C4-2B (cell line): Measurements from ENCODE around the gene ERI3.

Source experiments
- H3K27ac ChIP-seq: fragments of 450-650 bp; 2 replicates; pipeline ENCODE4 v1.5.1; 2017
- CTCF ChIP-seq: fragments of 450-650 bp; conservative IDR thresholded peaks from 2 replicates; pipeline ENCODE4 v1.5.1; 2017; ENCODE audit warnings: mild to moderate bottlenecking
- ZFX ChIP-seq: fragments of 450-650 bp; IDR thresholded peaks from 2 replicates; pipeline ENCODE4 v1.6.1; 2017

The ERI3 gene

GRCh38 chr1:44237721-44238457, 117.2 kb downstream of the ERI3 start:
- no peak overlapping the region for H3K27ac ChIP-seq
- TF ChIP-seq ZFX (no peak), CTCF (no peak)

- TF ChIP-seq ZFX (no peak), CTCF (no peak)
- H3K27ac ChIP-seq = no peak overlapping the region
Observed at GRCh38 chr1:44236490-44237272, 118.4 kb downstream of the ERI3 start.

GRCh38 chr1:44235808-44236207, 119.2 kb downstream of the ERI3 start:
- TF ChIP-seq ZFX = no peak
- TF ChIP-seq CTCF = no peak
- H3K27ac ChIP-seq = no peak overlapping the region

GRCh38 chr1:44233593-44233992, 121.5 kb downstream of the ERI3 start:
- H3K27ac ChIP-seq = no peak overlapping the region
- TF ChIP-seq ZFX (no peak), CTCF (no peak)

GRCh38 chr1:44230796-44231195, 124.3 kb downstream of the ERI3 start:
- TF ChIP-seq CTCF (no peak), ZFX (no peak)
- H3K27ac ChIP-seq = no peak overlapping the region

GRCh38 chr1:44229435-44230167, 125.5 kb downstream of the ERI3 start:
- TF ChIP-seq CTCF = no peak
- no peak for TF ChIP-seq ZFX
- H3K27ac ChIP-seq = no peak overlapping the region

- TF ChIP-seq CTCF (no peak), ZFX (no peak)
- no peak overlapping the region for H3K27ac ChIP-seq
Observed at GRCh38 chr1:44228218-44228617, 126.8 kb downstream of the ERI3 start.
